WI38 (cell line): ENCODE results near the gene MOXD1.
"Not testable (repeated sequence)": the region's sequence is repeated elsewhere in the genome, so short reads cannot be mapped to it uniquely, and the experiment has no call there.

Experiments
- H3K4me3 ChIP-seq: 2 replicates; pipeline ENCODE4 v1.5.1; 2011; ENCODE audit warnings: low read depth, mild to moderate bottlenecking, control low read depth, low read length
- TF ChIP-seq, protein P1 (sequence below): IDR thresholded peaks from 2 replicates; pipeline ENCODE4 v1.5.1; 2012; ENCODE audit warnings: low read depth, mild to moderate bottlenecking, control low read depth, low read length

The MOXD1 gene

DNA sequence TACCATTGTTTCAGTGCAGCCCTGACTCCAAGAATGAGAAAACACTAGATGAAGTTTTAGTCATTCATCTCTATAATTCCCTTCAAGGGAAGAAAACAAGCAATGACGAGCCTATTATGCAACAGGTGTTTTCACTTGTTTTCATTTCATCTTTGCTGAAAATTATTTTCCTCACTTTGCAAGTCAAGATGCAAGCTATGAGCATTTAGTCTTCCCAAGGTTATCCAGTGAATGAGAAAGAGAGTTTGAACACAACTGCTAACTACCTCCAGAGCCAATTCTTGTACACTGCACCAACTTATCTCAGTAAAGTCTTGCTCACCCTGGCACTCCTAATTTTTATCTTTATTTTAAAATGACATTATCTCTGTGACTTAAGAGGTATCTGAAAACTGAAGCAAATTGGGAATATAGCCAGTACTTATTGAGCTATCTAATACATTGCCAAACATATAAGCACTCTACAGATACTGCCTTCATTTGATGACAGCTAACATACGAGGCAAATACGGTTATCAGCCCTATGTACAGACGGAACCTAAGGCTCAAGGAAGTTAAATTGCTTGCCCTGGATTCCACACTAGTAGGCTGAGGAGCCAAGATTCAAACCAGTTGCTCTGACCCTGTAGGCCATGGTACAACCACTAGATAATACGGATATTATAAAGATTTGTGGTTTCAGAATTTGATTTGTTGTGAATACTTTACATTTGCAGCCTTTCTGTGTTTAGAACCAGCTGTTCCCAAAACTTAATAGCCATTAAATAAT lies 36.8 kb downstream of the MOXD1 start:
- H3K4me3 ChIP-seq = no peak overlapping the region
- TF ChIP-seq, protein P1, sequence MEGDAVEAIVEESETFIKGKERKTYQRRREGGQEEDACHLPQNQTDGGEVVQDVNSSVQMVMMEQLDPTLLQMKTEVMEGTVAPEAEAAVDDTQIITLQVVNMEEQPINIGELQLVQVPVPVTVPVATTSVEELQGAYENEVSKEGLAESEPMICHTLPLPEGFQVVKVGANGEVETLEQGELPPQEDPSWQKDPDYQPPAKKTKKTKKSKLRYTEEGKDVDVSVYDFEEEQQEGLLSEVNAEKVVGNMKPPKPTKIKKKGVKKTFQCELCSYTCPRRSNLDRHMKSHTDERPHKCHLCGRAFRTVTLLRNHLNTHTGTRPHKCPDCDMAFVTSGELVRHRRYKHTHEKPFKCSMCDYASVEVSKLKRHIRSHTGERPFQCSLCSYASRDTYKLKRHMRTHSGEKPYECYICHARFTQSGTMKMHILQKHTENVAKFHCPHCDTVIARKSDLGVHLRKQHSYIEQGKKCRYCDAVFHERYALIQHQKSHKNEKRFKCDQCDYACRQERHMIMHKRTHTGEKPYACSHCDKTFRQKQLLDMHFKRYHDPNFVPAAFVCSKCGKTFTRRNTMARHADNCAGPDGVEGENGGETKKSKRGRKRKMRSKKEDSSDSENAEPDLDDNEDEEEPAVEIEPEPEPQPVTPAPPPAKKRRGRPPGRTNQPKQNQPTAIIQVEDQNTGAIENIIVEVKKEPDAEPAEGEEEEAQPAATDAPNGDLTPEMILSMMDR = no peak

DNA sequence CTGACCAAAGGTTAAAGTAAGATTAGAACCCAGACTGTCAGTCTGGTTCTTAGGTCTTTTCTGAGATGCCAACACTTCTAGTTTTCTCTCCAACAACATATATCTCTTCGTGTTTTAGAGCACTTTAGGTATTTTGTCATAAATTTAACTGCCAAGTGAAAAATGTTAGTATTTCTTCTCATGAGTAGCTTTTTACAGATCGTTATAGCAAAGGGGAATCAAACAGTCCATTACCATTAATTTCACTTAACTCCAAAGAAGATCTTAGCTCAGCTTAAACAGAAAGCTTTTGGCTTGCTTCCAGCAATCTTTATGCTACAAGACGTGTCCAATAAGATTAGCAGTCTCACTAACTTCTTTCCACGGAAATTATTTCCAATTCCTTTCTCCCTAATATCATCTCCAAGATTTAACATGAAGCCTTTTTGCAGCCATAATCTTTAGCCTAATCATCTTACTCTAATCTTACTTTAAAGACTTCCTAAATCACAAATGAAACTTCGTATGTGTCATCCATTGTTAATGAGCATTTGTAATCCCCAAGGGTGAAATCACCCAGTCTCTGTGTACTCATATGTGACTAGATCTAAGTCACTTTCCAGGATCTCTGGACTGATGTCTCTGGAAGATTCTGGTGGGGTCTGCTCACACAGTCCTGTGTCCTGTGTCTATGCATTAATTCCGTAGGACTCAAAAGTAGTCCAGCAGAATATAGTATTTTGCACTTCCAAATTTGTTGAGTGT lies 38.7 kb downstream of the MOXD1 start:
- TF ChIP-seq, protein P1 = no peak
- H3K4me3 ChIP-seq = no peak overlapping the region

DNA sequence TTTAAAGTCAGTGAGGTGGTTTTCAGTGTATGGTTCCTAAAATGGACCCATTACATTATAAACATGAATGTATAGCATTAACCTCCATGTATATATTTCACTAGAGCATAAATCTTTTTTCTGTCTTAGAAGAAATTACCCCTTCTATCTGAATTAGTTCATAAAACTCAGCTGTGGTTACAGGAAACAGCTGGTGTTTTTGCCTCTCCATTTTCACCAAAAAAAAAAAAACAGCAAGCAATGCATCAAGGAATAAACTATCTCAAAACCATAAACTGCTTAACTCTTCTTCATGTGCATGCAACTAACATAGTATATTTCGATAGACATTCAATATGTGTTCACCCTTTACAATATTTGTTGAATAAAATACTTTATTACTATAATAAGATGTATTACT lies 40.2 kb downstream of the MOXD1 start:
- H3K4me3 ChIP-seq = no peak overlapping the region
- TF ChIP-seq, protein P1 = no peak

- no peak overlapping the region for H3K4me3 ChIP-seq
- TF ChIP-seq, protein P1 = no peak
These were observed 41.4 kb downstream of the MOXD1 start for GRCh38 chr6:132359886-132360285.

- TF ChIP-seq, protein P1 = no peak
- H3K4me3 ChIP-seq = no peak overlapping the region
These were observed 44.2 kb downstream of the MOXD1 start for GRCh38 chr6:132357120-132357519.

DNA sequence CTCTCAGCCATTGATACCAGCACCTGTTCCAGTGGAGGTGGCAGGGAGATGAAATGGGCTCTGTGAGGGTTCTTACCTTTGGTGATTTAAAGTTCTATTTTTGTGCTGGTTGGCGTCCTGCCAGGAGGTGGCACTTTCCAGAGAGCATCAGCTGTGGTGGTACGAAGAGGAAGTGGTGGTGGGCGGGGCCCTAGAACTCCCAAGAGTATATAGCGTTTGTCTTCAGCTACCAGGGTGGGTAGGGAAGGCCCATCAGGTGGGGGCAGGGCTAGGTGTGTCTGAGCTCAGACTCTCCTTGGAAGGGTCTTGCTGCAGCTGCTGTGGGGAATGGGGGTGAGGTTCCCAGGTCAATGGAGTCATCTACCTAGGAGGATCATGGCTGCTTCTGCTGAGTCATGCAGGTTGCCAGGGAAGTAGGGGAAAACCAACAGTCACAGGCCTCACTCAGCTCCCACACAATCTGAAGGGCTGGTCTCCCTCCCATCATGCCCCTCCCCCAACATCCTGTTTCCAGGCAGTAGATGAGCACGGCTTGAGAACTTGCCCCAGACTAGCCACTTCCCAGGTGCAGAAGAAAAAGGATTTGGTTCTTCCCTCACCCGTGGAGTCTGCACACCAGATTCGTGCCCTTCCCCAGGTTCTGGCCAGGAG lies 46.6 kb downstream of the MOXD1 start:
- H3K4me3 ChIP-seq = no peak overlapping the region
- TF ChIP-seq, protein P1 = no peak

DNA sequence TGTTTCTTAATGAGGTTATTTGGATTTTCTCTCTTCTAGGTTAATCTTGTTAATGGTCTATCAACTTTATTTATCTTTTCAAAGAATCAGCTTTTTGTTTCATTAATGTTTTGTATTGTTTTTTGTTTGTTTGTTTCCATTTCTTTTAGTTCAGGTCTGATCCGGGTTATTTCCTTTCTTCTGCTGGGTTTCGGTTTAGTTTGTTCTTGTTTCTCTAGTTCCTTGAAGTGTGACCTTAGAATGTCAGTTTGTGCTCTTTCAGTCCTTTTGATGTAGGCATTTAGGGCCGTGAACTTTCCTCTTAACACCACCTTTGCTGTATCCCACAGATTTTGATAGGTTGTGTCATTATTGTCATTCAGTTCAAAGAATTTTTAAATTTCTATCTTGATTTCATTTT lies 49.3 kb downstream of the MOXD1 start:
- H3K4me3 ChIP-seq = not testable (repeated sequence)
